ENCODE measurements around the gene RGS3.

RGS3 gene

GRCh38 chr9:113535756-113536155, 72.2 kb downstream of the RGS3 start:
- no peak for TF ChIP-seq CTCF (IDR thresholded peaks at IDR 0.05; ENCODE audit: low read depth, low read length, missing control alignments)
- no peak for DNase-seq (ENCODE audit: extremely low read depth, low read depth)
- H3K4me3 ChIP-seq (replicated peaks; ENCODE audit: low read depth, low read length), result no peak overlapping the region

- TF ChIP-seq CTCF (IDR thresholded peaks at IDR 0.05; ENCODE audit: low read depth, low read length, missing control alignments), result no peak
These were observed 72.6 kb downstream of the RGS3 start for GRCh38 chr9:113536166-113536482.

GRCh38 chr9:113536483-113537228, 73.1 kb downstream of the RGS3 start:
- no peak for DNase-seq (ENCODE audit: extremely low read depth, low read depth)
- no peak overlapping the region for H3K4me3 ChIP-seq (replicated peaks; ENCODE audit: low read depth, low read length)
- no peak for TF ChIP-seq CTCF (IDR thresholded peaks at IDR 0.05; ENCODE audit: low read depth, low read length, missing control alignments)

More at GRCh38 chr9:113536166-113536482, 72.6 kb downstream of the RGS3 start:
- DNase-seq (ENCODE audit: extremely low read depth, low read depth), result no peak
- H3K4me3 ChIP-seq (replicated peaks; ENCODE audit: low read depth, low read length), result no peak overlapping the region

DNA sequence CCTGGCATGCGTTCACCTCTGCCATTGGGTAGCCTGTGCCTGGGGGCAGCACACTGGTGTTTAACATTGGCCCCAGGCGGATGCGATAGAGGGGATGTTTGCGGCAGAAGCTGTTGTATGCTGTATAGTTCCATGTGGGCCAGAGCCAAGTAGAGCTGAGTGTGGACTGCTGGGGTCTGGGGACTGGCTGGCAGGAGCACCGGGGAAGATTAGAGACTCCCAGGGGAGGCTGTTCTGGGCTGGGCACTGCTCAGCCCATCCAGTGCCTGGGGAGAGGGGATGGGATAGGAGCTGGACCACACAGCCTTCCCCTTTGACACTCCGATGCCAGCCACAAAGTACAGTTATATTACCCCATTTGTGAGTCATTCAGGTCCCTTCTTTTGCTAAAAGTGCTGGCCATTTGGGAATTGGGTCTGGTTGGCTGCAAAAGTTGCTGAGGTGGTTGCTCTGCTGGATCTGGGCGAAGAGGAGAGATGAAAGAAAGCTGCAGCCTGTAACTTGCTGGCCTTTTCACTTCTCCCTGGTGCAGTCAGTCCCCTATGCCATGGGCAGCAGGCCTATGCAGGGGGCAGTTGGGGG, 73.8 kb downstream of the RGS3 start:
- DNase-seq (ENCODE audit: extremely low read depth, low read depth), result no peak
- no peak overlapping the region for H3K4me3 ChIP-seq (replicated peaks; ENCODE audit: low read depth, low read length)

DNA sequence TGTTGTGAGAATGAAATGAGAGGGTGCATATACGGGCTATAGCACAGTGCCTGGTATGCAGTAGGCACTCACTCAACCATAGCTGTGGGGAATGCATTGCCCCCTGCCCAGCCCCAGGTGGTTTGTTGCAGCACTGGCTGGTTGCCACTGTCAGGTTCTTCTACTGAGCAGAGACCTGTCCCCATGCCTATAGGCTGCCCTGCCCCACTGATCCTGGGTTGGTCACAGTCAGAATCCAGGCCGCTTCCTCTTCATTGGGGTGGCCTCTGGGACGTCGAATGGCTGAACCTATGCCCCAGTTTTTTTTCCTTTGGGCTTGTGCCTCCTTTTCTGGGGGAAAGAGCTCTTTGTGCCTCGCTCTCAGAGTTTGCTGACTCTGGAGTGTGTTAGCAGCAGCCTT, 74.6 kb downstream of the RGS3 start:
- no peak for TF ChIP-seq CTCF (IDR thresholded peaks at IDR 0.05; ENCODE audit: low read depth, low read length, missing control alignments)
- no peak overlapping the region for H3K4me3 ChIP-seq (replicated peaks; ENCODE audit: low read depth, low read length)
- DNase-seq (ENCODE audit: extremely low read depth, low read depth), result no peak

More for the DNA sequence above, 73.8 kb downstream of the RGS3 start:
- TF ChIP-seq CTCF (IDR thresholded peaks at IDR 0.05; ENCODE audit: low read depth, low read length, missing control alignments), result no peak

DNA sequence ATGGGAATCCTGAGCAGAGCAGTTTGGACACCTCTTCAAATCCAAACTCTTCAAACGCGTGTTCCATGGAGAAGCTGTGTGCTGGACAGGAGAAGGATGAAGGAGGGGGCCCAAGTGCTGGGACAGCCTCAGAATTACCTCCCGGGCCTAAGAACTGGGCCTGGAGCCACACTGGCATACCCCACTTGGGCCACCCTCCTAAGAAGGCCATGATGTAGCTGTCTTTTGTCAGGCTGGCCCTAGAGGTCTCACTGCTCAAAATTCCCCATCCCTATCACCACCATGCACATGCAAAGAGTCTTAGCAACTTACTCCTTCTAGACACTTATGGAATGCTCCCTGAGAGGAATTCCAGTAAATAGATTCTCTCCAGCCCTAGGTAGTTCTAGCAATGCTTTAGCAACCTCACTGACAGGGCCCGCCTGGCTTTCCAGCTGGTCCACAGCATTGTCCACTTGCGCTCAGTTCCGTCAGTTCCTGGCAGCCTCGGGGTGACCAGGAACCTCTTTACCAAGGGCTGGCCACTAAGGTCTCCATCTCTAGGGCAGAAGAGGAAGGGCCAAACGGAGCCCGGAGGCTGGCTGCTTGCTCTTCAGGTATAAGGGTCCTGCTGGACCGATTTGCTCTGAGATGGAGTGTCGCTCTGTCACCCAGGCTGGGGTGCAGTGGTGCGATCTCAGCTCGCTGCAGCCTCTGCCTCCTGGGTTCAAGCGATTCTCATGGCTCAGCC, 75.3 kb downstream of the RGS3 start:
- no peak for TF ChIP-seq CTCF (IDR thresholded peaks at IDR 0.05; ENCODE audit: low read depth, low read length, missing control alignments)
- H3K4me3 ChIP-seq (replicated peaks; ENCODE audit: low read depth, low read length), result no peak overlapping the region
- no peak for DNase-seq (ENCODE audit: extremely low read depth, low read depth)
